Measurements from ENCODE around the gene CAMKMT. TPM values are rescaled to one million over a fixed set of nuclear protein-coding genes. Genes with fewer than 3 reads are reported as not detected.

The CAMKMT gene
- total RNA-seq, 1 donor from 2014 or later, result 11.9 TPM

GRCh38 chr2:44358503-44358902 is 3.2 kb upstream of the CAMKMT start:
- Mint-ChIP-seq H3K27ac (ENCODE audit: unreplicated experiment) (no peak overlapping the region), H3K9me3 (no peaks in the 10 kb centered on the region), H3K27me3 (ENCODE audit: low read depth) (no peaks in the 10 kb centered on the region), H3K36me3 (ENCODE audit: low read depth) (no peaks in the 10 kb centered on the region), H3K4me3 (peak overlapping the region; percentile 65), H3K4me1 (peaks cover 22% of the 10 kb centered on the region)
- TF ChIP-seq CTCF (conservative IDR thresholded peaks at IDR 0.05), result no peak
- DNase-seq (ENCODE audit: low read depth, low spot score), result no peak

GRCh38 chr2:44360749-44361329 is 908 bp upstream of the CAMKMT start:
- Mint-ChIP-seq H3K27ac (ENCODE audit: unreplicated experiment) (peak overlapping the region; percentile 100), H3K36me3 (ENCODE audit: low read depth) (no peaks in the 10 kb centered on the region), H3K4me1 (peaks cover 26% of the 10 kb centered on the region), H3K9me3 (no peaks in the 10 kb centered on the region), H3K27me3 (ENCODE audit: low read depth) (no peaks in the 10 kb centered on the region), H3K4me3 (peak overlapping the region; percentile 96)
- TF ChIP-seq CTCF (conservative IDR thresholded peaks at IDR 0.05), result no peak
- DNase-seq (ENCODE audit: low read depth, low spot score), result no peak

- DNase-seq (ENCODE audit: low read depth, low spot score), result peak; percentile 20
- Mint-ChIP-seq H3K27ac (ENCODE audit: unreplicated experiment) (peak overlapping the region; percentile 83), H3K4me3 (peak overlapping the region; percentile 96), H3K36me3 (ENCODE audit: low read depth) (no peaks in the 10 kb centered on the region), H3K4me1 (peaks cover 26% of the 10 kb centered on the region), H3K27me3 (ENCODE audit: low read depth) (no peaks in the 10 kb centered on the region), H3K9me3 (no peaks in the 10 kb centered on the region)
- TF ChIP-seq CTCF (conservative IDR thresholded peaks at IDR 0.05), result no peak
These were observed 664 bp downstream of the CAMKMT start for GRCh38 chr2:44362207-44363015.

GRCh38 chr2:44364604-44365003 is 2.9 kb downstream of the CAMKMT start:
- DNase-seq (ENCODE audit: low read depth, low spot score), result no peak
- H3K9me3 Mint-ChIP-seq, result no peaks in the 10 kb centered on the region
- H3K36me3 Mint-ChIP-seq (ENCODE audit: low read depth), result no peaks in the 10 kb centered on the region
- H3K4me3 Mint-ChIP-seq, result peak overlapping the region; percentile 73
- peaks cover 25% of the 10 kb centered on the region for H3K4me1 Mint-ChIP-seq
- no peak overlapping the region for H3K27ac Mint-ChIP-seq (ENCODE audit: unreplicated experiment)
- no peak for TF ChIP-seq CTCF (conservative IDR thresholded peaks at IDR 0.05)
- no peaks in the 10 kb centered on the region for H3K27me3 Mint-ChIP-seq (ENCODE audit: low read depth)

- H3K9me3 Mint-ChIP-seq, result no peaks in the 10 kb centered on the region
- peaks cover 10% of the 10 kb centered on the region for H3K4me1 Mint-ChIP-seq
- H3K36me3 Mint-ChIP-seq (ENCODE audit: low read depth), result no peaks in the 10 kb centered on the region
- H3K27ac Mint-ChIP-seq (ENCODE audit: unreplicated experiment), result no peak overlapping the region
- TF ChIP-seq CTCF (conservative IDR thresholded peaks at IDR 0.05), result no peak
- DNase-seq (ENCODE audit: low read depth, low spot score), result no peak
- no peak overlapping the region for H3K4me3 Mint-ChIP-seq
- H3K27me3 Mint-ChIP-seq (ENCODE audit: low read depth), result no peaks in the 10 kb centered on the region
These were observed 5.8 kb downstream of the CAMKMT start for GRCh38 chr2:44367591-44367990.

All from neural crest cell (in vitro differentiated cells).